Fibroblast of pulmonary artery (primary cell): ENCODE results near the gene CNEP1R1.

Experiments used
- DNase-seq: peaks from one replicate; pipeline ENCODE4 v3.0.0-alpha.2; 2010; ENCODE audit warnings: low read depth
- H3K4me3 ChIP-seq: replicated peaks from 2 replicates; pipeline ENCODE4 v1.5.1; 2011; ENCODE audit warnings: low read depth, mild to moderate bottlenecking, control low read depth, low read length, moderate library complexity
- TF ChIP-seq, protein P1 (sequence below): IDR thresholded peaks from 2 replicates; pipeline ENCODE4 v1.5.1; 2011; ENCODE audit warnings: mild to moderate bottlenecking, control low read depth, low read length, inconsistent platforms; ENCODE audit errors: missing control alignments

The CNEP1R1 gene

GRCh38 chr16:49992825-49993224 is 32.2 kb upstream of the CNEP1R1 start:
- no peak for DNase-seq
- no peak overlapping the region for H3K4me3 ChIP-seq
- TF ChIP-seq, protein P1, sequence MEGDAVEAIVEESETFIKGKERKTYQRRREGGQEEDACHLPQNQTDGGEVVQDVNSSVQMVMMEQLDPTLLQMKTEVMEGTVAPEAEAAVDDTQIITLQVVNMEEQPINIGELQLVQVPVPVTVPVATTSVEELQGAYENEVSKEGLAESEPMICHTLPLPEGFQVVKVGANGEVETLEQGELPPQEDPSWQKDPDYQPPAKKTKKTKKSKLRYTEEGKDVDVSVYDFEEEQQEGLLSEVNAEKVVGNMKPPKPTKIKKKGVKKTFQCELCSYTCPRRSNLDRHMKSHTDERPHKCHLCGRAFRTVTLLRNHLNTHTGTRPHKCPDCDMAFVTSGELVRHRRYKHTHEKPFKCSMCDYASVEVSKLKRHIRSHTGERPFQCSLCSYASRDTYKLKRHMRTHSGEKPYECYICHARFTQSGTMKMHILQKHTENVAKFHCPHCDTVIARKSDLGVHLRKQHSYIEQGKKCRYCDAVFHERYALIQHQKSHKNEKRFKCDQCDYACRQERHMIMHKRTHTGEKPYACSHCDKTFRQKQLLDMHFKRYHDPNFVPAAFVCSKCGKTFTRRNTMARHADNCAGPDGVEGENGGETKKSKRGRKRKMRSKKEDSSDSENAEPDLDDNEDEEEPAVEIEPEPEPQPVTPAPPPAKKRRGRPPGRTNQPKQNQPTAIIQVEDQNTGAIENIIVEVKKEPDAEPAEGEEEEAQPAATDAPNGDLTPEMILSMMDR = no peak

- no peak overlapping the region for H3K4me3 ChIP-seq
- TF ChIP-seq, protein P1 = no peak
- DNase-seq = no peak
These were observed 31.4 kb upstream of the CNEP1R1 start for GRCh38 chr16:49993579-49993978.

- no peak for DNase-seq
- TF ChIP-seq, protein P1 = no peak
- no peak overlapping the region for H3K4me3 ChIP-seq
These were observed 31.0 kb upstream of the CNEP1R1 start for GRCh38 chr16:49994006-49994405.

- H3K4me3 ChIP-seq = no peak overlapping the region
- TF ChIP-seq, protein P1 = no peak
- no peak for DNase-seq
These were observed 29.3 kb upstream of the CNEP1R1 start for GRCh38 chr16:49995720-49996119.

GRCh38 chr16:49997721-49998251 is 27.2 kb upstream of the CNEP1R1 start:
- no peak for DNase-seq
- TF ChIP-seq, protein P1 = no peak
- H3K4me3 ChIP-seq = no peak overlapping the region

GRCh38 chr16:49998991-49999390 is 26.0 kb upstream of the CNEP1R1 start:
- no peak overlapping the region for H3K4me3 ChIP-seq
- no peak for DNase-seq
- TF ChIP-seq, protein P1 = no peak

GRCh38 chr16:50001144-50001543 is 23.9 kb upstream of the CNEP1R1 start:
- no peak for DNase-seq
- TF ChIP-seq, protein P1 = no peak
- no peak overlapping the region for H3K4me3 ChIP-seq
